ENCODE measurements around the gene RALGAPA1.

DNA sequence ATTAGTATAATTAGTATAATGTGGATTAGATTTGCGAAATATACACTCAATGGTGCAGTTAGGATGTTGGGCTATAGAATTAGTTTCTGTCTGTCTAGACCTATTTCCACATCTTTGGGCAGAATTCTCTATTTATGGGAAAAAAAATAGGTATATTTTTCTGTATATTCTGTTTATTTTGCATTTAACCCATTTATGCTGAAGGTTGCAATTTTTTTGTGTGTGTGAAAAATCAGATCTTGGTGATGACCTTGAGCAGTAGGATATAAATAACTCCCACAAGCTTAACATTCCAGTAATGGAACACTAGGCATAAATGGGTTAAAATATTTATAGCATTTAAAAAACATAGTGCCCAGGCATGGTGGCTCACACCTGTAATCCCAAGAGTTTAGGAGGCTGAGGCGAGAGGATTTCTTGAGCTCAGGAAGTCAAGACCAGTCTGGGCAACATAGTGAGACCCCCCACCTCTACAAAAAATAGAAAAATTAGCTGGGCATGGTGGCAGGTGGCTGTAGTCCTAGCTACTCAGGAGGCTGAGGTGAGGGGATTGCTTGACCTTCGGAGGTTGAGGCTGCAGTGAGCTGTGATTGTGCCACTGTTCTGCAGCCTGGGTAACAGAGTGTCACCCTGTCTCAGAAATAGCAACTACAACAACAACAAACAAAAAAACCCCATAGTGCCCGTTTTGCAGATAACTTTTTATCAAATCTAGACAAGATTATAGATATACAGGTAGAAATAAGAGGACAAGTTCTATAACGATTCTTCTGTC is 26.3 kb upstream of the RALGAPA1 start:
- TF ChIP-seq, protein P1, sequence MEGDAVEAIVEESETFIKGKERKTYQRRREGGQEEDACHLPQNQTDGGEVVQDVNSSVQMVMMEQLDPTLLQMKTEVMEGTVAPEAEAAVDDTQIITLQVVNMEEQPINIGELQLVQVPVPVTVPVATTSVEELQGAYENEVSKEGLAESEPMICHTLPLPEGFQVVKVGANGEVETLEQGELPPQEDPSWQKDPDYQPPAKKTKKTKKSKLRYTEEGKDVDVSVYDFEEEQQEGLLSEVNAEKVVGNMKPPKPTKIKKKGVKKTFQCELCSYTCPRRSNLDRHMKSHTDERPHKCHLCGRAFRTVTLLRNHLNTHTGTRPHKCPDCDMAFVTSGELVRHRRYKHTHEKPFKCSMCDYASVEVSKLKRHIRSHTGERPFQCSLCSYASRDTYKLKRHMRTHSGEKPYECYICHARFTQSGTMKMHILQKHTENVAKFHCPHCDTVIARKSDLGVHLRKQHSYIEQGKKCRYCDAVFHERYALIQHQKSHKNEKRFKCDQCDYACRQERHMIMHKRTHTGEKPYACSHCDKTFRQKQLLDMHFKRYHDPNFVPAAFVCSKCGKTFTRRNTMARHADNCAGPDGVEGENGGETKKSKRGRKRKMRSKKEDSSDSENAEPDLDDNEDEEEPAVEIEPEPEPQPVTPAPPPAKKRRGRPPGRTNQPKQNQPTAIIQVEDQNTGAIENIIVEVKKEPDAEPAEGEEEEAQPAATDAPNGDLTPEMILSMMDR (IDR thresholded peaks at IDR 0.05; ENCODE audit: low read depth, low read length): no peak
- TF ChIP-seq POLR2A (IDR thresholded peaks at IDR 0.05; ENCODE audit: extremely low read depth, insufficient read length): no peak
- TF ChIP-seq MAX (IDR thresholded peaks at IDR 0.05; ENCODE audit: low read depth, low read length): no peak

All from NB4 (cell line).